GM12892 (cell line): Measurements from ENCODE around the gene HYAL3.

ENCODE experiments used
- DNase-seq: peaks from one replicate; pipeline ENCODE4 v3.0.0; 2011; ENCODE audit not compliant: insufficient read length
- FAIRE-seq: peaks from 2 replicates; lab custom pipeline; 2011; peaks lifted over from hg19 to GRCh38; lab: Jason Lieb, UNC
- POLR2A ChIP-seq: IDR thresholded peaks from 2 replicates; pipeline ENCODE4 v1.6.1; 2011; ENCODE audit warnings: low read depth, low read length, control low read depth
- POLR2AphosphoS5 ChIP-seq: IDR thresholded peaks from 2 replicates; pipeline ENCODE4 v1.6.1; 2011; ENCODE audit warnings: low read depth, low read length, control low read depth
- TAF1 ChIP-seq: IDR thresholded peaks from 2 replicates; pipeline ENCODE4 v1.6.1; 2011; ENCODE audit warnings: low read depth, mild to moderate bottlenecking, control low read depth, low read length, borderline replicate concordance

Gene HYAL3

DNA sequence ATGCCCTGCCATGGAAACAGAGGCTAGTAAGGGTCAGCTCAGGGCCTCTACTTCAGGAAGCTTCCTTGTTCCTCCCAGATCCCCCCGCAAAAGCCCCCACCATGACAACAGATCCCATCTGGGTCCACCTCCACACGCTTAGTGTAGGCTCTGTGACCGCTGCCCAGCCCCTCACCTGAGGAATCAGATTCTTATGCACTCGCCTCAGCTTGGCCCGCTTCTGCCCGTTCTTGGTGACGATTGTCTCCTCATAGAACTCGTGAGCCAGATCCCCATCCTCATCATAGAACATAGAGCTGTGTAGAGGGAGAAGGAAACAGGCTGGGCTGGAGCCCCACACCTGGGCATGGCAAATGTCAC is 27.0 kb upstream of the HYAL3 start:
- FAIRE-seq (no peak), DNase-seq (no peak)
- TF ChIP-seq TAF1 (no peak), POLR2A (no peak), POLR2AphosphoS5 (no peak)

DNA sequence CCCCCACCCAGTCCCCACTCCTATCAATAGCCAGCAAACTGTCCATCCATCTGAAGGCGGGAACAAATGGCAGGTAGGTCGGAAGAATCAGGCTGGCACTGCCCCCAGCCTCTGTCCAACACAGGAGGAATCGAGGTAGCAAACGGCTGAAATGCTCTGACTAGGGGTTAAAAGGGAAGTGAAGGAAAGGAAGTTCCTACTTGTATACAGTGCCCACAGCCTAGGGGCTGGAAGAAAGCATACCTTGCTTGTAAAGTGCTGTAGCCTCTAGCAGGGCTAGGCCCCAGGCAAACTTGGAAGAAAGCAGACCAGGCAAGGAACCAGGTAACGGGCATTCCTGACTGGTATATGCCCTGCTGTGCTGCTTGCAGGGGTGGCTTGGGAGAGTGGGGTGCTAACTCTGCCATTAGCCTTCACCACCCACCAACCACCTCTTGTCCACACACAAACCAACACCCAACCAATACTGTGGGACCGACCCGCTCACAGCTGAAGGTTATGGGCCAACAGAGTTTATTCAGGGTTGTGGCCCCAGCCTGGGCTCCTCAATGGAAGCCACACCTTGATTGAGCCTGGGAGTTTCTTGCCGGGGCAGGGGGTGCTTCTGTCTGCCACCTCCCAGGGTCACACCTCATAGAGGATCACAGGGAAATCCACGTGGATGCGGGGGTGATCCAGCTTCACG is 26.4 kb upstream of the HYAL3 start:
- no peak for TF ChIP-seq POLR2AphosphoS5
- no peak for TF ChIP-seq TAF1
- no peak for TF ChIP-seq POLR2A
- FAIRE-seq (no peak), DNase-seq (no peak)

GRCh38 chr3:50325113-50325480 is 25.9 kb upstream of the HYAL3 start:
- no peak for FAIRE-seq
- no peak for DNase-seq
- TF ChIP-seq POLR2AphosphoS5: no peak
- TF ChIP-seq POLR2A: no peak
- TF ChIP-seq TAF1: no peak

DNA sequence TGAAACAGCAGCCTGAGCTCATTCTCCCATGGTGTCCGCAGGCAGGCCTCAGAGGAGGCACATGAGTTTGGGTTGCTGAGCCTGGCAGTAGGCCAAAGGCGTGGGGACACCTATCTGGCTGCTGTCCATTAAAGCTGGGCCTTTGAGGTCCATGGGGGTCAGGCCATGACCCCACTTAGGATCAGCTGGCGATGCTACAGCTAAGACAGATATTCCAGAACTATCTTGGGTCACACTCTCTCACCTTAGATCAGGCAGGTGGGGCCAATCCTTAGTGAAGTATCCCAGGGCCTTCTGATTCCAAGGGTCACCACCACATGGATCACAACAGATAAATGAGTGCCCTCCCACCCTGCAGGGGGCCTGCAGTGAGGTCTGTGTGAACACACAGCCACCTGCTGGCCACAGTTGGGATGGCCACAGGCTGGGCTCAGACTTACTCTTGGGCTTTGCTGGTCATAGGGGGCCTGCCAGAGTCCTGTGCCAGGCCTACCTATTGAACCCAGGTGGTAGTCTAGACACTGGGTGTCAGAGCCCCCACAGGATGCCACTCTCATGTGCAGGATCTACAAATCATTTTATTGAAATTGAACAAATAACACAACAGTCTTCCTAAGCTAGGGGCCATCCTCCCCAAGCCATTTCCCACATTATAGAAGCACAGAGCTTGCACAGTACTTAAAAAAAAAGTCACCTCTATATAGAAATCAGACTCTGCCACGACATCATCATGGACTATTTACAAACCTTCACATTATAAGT is 25.3 kb upstream of the HYAL3 start:
- TF ChIP-seq TAF1: no peak
- TF ChIP-seq POLR2A: no peak
- no peak for TF ChIP-seq POLR2AphosphoS5
- DNase-seq: peak; percentile 54
- peak; percentile 48 for FAIRE-seq

DNA sequence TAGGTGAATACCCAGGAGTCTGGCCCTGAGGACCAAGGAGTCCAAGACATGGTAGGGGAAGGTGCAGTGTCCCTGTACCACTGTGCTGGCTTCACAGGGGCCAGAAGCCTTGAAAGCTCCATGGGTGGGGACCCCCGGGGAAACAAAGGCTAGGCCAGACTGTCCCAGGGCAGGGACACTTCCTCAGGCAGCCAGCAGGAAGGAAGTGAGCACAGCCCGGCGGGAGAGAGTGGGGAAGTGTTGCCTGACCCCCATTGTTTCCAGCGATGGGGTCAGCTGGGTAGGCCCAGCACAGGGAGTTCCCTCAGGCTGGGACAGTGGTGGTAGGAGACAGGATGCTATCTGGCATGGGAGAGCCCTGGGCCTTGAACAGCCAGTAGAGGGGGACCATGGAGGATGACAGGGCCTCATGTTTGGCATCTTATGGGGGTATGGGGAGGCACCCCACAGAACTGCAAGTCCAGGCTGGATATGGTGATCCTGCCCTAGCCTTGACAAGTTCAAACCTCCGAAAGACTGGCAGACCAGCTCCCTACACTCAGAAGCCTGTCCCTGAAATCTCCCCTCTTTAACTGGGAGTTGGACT is 24.5 kb upstream of the HYAL3 start:
- TF ChIP-seq POLR2A: peak; percentile 26; the same call in 1 of the 2 replicates
- TF ChIP-seq TAF1: no peak
- FAIRE-seq (no peak), DNase-seq (no peak)

GRCh38 chr3:50323092-50323600 is 23.9 kb upstream of the HYAL3 start:
- no peak for FAIRE-seq
- no peak for TF ChIP-seq POLR2AphosphoS5

GRCh38 chr3:50322386-50323091 is 23.3 kb upstream of the HYAL3 start, which contains the start of gene HYAL2:
TSS of gene HYAL2 (minus strand) at chr3:50322745. CDS start at chr3:50320489, 2,256 bp downstream.
- no peak for DNase-seq
- no peak for FAIRE-seq
- TF ChIP-seq TAF1 (no peak), POLR2A (no peak), POLR2AphosphoS5 (no peak)

More at GRCh38 chr3:50323092-50323600, 23.9 kb upstream of the HYAL3 start:
- no peak for DNase-seq

GRCh38 chr3:50322115-50322385 is 22.8 kb upstream of the HYAL3 start:
- TF ChIP-seq POLR2A (no peak), TAF1 (no peak), POLR2AphosphoS5 (no peak)
- DNase-seq: no peak
- no peak for FAIRE-seq

GRCh38 chr3:50321336-50322114 is 22.3 kb upstream of the HYAL3 start:
- peak; percentile 97 for FAIRE-seq
- peak; percentile 83; the same call in 1 of the 2 replicates for TF ChIP-seq POLR2A
- 0 out of 2 replicates have a peak, but pooled peaks have one; percentile 6 for TF ChIP-seq TAF1
- TF ChIP-seq POLR2AphosphoS5: no peak
- peak; percentile 94 for DNase-seq

- no peak for FAIRE-seq
- peak; percentile 80 for DNase-seq
- TF ChIP-seq POLR2AphosphoS5 (no peak), POLR2A (no peak), TAF1 (no peak)
These were observed 21.7 kb upstream of the HYAL3 start for GRCh38 chr3:50320853-50321335.
